ENCODE results near the gene RTF1.
"Not testable (repeated sequence)": the region's sequence is repeated elsewhere in the genome, so short reads cannot be mapped to it uniquely, and the experiment has no call there.

The RTF1 gene

GRCh38 chr15:41416742-41417417 is at the start of gene RTF1:
Gene RTF1, plus strand, starts transcription at chr15:41417095. Its CDS starts 21 bp downstream, at chr15:41417116.
- peak; percentile 87 to 96 for DNase-seq (ENCODE audit: low read depth in 2 of 2)

- no peak for DNase-seq (ENCODE audit: low read depth in 2 of 2)
Observed at GRCh38 chr15:41367418-41367817, 49.5 kb upstream of the RTF1 start.

GRCh38 chr15:41377978-41378377 is 38.9 kb upstream of the RTF1 start:
- DNase-seq (ENCODE audit: low read depth in 2 of 2) = no peak

GRCh38 chr15:41383974-41384749 is 32.7 kb upstream of the RTF1 start:
- not testable (repeated sequence) for DNase-seq (ENCODE audit: low read depth in 2 of 2)

- no peak for DNase-seq (ENCODE audit: low read depth in 2 of 2)
Observed at GRCh38 chr15:41387646-41388045, 29.2 kb upstream of the RTF1 start.

GRCh38 chr15:41392659-41393058 is 24.2 kb upstream of the RTF1 start:
- DNase-seq (ENCODE audit: low read depth in 2 of 2) = no peak

- no peak for DNase-seq (ENCODE audit: low read depth in 2 of 2)
Observed at GRCh38 chr15:41394924-41395323, 22.0 kb upstream of the RTF1 start.

GRCh38 chr15:41396111-41396510 is 20.8 kb upstream of the RTF1 start:
- no peak for DNase-seq (ENCODE audit: low read depth in 2 of 2)

- no peak for DNase-seq (ENCODE audit: low read depth in 2 of 2)
Observed at GRCh38 chr15:41401904-41402267, 15.0 kb upstream of the RTF1 start.

- DNase-seq (ENCODE audit: low read depth in 2 of 2) = no peak
Observed at GRCh38 chr15:41407341-41407740, 9.6 kb upstream of the RTF1 start.

GRCh38 chr15:41408234-41408641 is 8.7 kb upstream of the RTF1 start:
- no peak for DNase-seq (ENCODE audit: low read depth in 2 of 2)

GRCh38 chr15:41411031-41411430 is 5.9 kb upstream of the RTF1 start:
- no peak for DNase-seq (ENCODE audit: low read depth in 2 of 2)

- DNase-seq (ENCODE audit: low read depth in 2 of 2) = no peak
Observed at GRCh38 chr15:41411441-41411840, 5.5 kb upstream of the RTF1 start.

- DNase-seq (ENCODE audit: low read depth in 2 of 2) = no peak
Observed at GRCh38 chr15:41416128-41416741, 660 bp upstream of the RTF1 start.

- DNase-seq (ENCODE audit: low read depth in 2 of 2) = no peak
Observed at GRCh38 chr15:41417418-41418195, 712 bp downstream of the RTF1 start.

- no peak for DNase-seq (ENCODE audit: low read depth in 2 of 2)
Observed at GRCh38 chr15:41423979-41424659, 7.2 kb downstream of the RTF1 start.

GRCh38 chr15:41424809-41425208 is 7.9 kb downstream of the RTF1 start:
- DNase-seq (ENCODE audit: low read depth in 2 of 2) = no peak

GRCh38 chr15:41425907-41426306 is 9.0 kb downstream of the RTF1 start:
- DNase-seq (ENCODE audit: low read depth in 2 of 2) = not testable (repeated sequence)

GRCh38 chr15:41429003-41429890 is 12.4 kb downstream of the RTF1 start:
- no peak for DNase-seq (ENCODE audit: low read depth in 2 of 2)

- no peak for DNase-seq (ENCODE audit: low read depth in 2 of 2)
Observed at GRCh38 chr15:41435037-41435786, 18.3 kb downstream of the RTF1 start.

Data from stimulated activated CD8-positive, alpha-beta memory T cell treated with anti-CD3 and anti-CD28 coated beads, Interleukin-15, amount 100 ng/mL, for 4 hours (primary cell).